GM23248 (cell line): ENCODE results near the gene MLLT10. TPM values are rescaled to one million over a fixed set of nuclear protein-coding genes. Genes with fewer than 3 reads are reported as not detected.
"Not testable (repeated sequence)": the region's sequence is repeated elsewhere in the genome, so short reads cannot be mapped to it uniquely, and the experiment has no call there.

Experiments
- DNase-seq: peaks from one replicate; pipeline ENCODE4 v3.0.0-alpha.2; 2015
- H2AFZ ChIP-seq: fragments of 200-600 bp; sonication (generic); 2 replicates; pipeline ENCODE4 v1.6.1; 2016; ENCODE audit warnings: antibody characterized with exemption
- H3F3A ChIP-seq: fragments of 200-600 bp; sonication (generic); 2 replicates; pipeline ENCODE4 v1.6.1; 2016; ENCODE audit warnings: mild to moderate bottlenecking, antibody characterized with exemption, mixed run types; ENCODE audit not compliant: insufficient read depth
- H3K27ac ChIP-seq: fragments of 200-600 bp; sonication (generic); 2 replicates; pipeline ENCODE4 v1.5.1; 2016; ENCODE audit warnings: mild to moderate bottlenecking
- H3K27me3 ChIP-seq: fragments of 200-600 bp; sonication (generic); replicated peaks from 2 replicates; pipeline ENCODE4 v1.6.1; 2016; ENCODE audit warnings: mild to moderate bottlenecking; ENCODE audit not compliant: insufficient read depth
- H3K36me3 ChIP-seq: fragments of 200-600 bp; sonication (generic); 2 replicates; pipeline ENCODE4 v1.6.1; 2016; ENCODE audit warnings: low read depth, mild to moderate bottlenecking
- H3K4me1 ChIP-seq: fragments of 200-600 bp; sonication (generic); 2 replicates; pipeline ENCODE4 v1.6.1; 2016; ENCODE audit warnings: mild to moderate bottlenecking; ENCODE audit not compliant: insufficient read depth
- H3K4me2 ChIP-seq: fragments of 200-600 bp; sonication (generic); one replicate; pipeline ENCODE4 v1.6.1; 2016; ENCODE audit warnings: mild to moderate bottlenecking; ENCODE audit not compliant: unreplicated experiment
- H3K4me3 ChIP-seq: fragments of 200-600 bp; sonication (generic); 2 replicates; pipeline ENCODE4 v1.5.1; 2016; ENCODE audit warnings: mild to moderate bottlenecking
- H3K79me2 ChIP-seq: fragments of 200-600 bp; sonication (generic); 2 replicates; pipeline ENCODE4 v1.6.1; 2016; ENCODE audit warnings: mild to moderate bottlenecking; ENCODE audit not compliant: insufficient read depth
- H3K9ac ChIP-seq: fragments of 200-600 bp; sonication (generic); 2 replicates; pipeline ENCODE4 v1.6.1; 2016; ENCODE audit warnings: mild to moderate bottlenecking
- H3K9me2 ChIP-seq: fragments of 200-600 bp; sonication (generic); 2 replicates; pipeline ENCODE4 v1.6.1; 2016; ENCODE audit warnings: mixed run types, mild to moderate bottlenecking, moderate library complexity; ENCODE audit not compliant: insufficient read depth
- H3K9me3 ChIP-seq: fragments of 200-600 bp; sonication (generic); one replicate; pipeline ENCODE4 v1.6.1; 2017; ENCODE audit warnings: low read depth
- H4K20me1 ChIP-seq: fragments of 200-600 bp; sonication (generic); 2 replicates; pipeline ENCODE4 v1.6.0; 2016; ENCODE audit not compliant: insufficient read depth
- EZH2 ChIP-seq: fragments of 200-600 bp; sonication (generic); IDR thresholded peaks from 2 replicates; pipeline ENCODE4 v1.6.1; 2018; ENCODE audit warnings: antibody characterized with exemption, mild to moderate bottlenecking; ENCODE audit not compliant: insufficient read depth, poor library complexity, severe bottlenecking
- EZH2phosphoT487 ChIP-seq: fragments of 200-600 bp; sonication (generic); IDR thresholded peaks from 2 replicates; pipeline ENCODE4 v1.6.1; 2018; ENCODE audit warnings: antibody characterized with exemption, moderate library complexity, mild to moderate bottlenecking, low read depth; ENCODE audit not compliant: insufficient read depth
- WGBS, 2 experiments: methylation state at CpG; one replicate each; pipeline ENCODE4 v1.1.6; 2015 to 2017; ENCODE audit warnings: low lambda C conversion rate in 2 of 2, low coverage in 1 of 2; ENCODE audit errors: missing lambda C conversion rate in 2 of 2; 5-methylcytosine and 5-hydroxymethylcytosine counted together
- in situ Hi-C: fragments of 300-500 bp; cut with MboI; formaldehyde crosslinking; loops from 2 replicates; pipeline ENCODE4 v1.15.0; 2020
- polyA plus RNA-seq: library from polyadenylated mRNA; unstranded; fragments of >200 nt; fragmentation: Nextera tagmentation; extraction: Ambion mirVana; gene quantifications from 2 replicates; pipeline ENCODE4 v1.2.1, GENCODE V29; 2016
- total RNA-seq: library from RNA; depleted of rRNA; stranded (reverse); fragments of >200 nt; shearing (Covaris generic); gene quantifications from 2 replicates; pipeline ENCODE4 v1.2.3, GENCODE V29; 2014

MLLT10 gene
- total and polyA plus RNA-seq, 2 experiments from 2014 or later: 8.9 to 19.8 TPM

GRCh38 chr10:21715531-21716195 is 181.6 kb downstream of the MLLT10 start:
- DNase-seq: peak; percentile 54
- H3K27ac ChIP-seq: peak overlapping the region; percentile 15; the same call in 1 of the 2 replicates
- H3K4me2 ChIP-seq: no peak overlapping the region
- peaks cover 4% of the 10 kb centered on the region; the same call in 1 of the 2 replicates for H4K20me1 ChIP-seq
- H3K27me3 ChIP-seq: no peaks in the 10 kb centered on the region
- 31 to 39% methylated on average over 2 of the region's 2 CpGs for WGBS, 2 experiments
- peaks cover 12% of the 10 kb centered on the region; the same call in 1 of the 2 replicates for H3F3A ChIP-seq
- H3K36me3 ChIP-seq: peaks cover 18% of the 10 kb centered on the region; the same call in 1 of the 2 replicates
- TF ChIP-seq EZH2 (no peak), EZH2phosphoT487 (no peak)
- in situ Hi-C loops: no loop called here
- H3K4me3 ChIP-seq: no peak overlapping the region
- H3K9me2 ChIP-seq: no peaks in the 10 kb centered on the region
- no peak overlapping the region for H3K9ac ChIP-seq
- no peaks in the 10 kb centered on the region for H3K9me3 ChIP-seq
- no peak overlapping the region for H2AFZ ChIP-seq
- H3K4me1 ChIP-seq: peaks cover 16% of the 10 kb centered on the region
- H3K79me2 ChIP-seq: peaks cover 40% of the 10 kb centered on the region

DNA sequence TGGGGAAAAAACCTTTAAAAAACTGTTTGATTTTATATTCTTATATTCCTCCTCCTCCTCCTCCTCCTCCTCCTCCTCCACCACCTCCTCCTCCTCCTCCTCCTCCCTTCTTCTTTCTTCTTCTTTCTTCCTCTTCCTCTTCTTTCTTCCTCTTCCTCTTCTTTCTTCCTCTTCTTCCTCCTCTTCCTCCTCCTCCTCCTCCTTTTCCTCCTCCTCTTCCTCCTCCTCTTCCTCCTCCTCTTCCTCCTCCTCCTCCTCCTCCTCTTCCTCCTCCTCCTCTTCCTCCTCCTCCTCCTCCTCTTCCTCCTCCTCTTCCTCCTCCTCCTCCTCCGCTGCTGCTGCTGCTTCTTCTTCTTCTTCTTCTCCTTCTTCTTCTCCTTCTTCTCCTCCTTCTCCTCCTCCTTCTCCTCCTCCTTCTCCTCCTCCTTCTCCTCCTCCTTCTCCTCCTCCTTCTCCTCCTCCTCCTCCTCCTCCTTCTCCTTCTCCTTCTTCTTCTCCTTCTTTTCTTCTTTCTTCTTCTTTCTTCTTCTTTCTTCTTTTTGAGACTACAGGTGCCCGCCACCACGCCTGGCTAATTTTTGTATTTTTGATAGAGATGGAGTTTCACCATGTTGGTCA is 183.5 kb downstream of the MLLT10 start:
- in situ Hi-C loops, H2AFZ ChIP-seq, DNase-seq, H3K9me3 ChIP-seq, H3K4me3 ChIP-seq, H3K9ac ChIP-seq, H3K9me2 ChIP-seq, H3K4me2 ChIP-seq, H4K20me1 ChIP-seq, H3K27ac ChIP-seq, H3K27me3 ChIP-seq: not testable (repeated sequence)
- WGBS, 2 experiments: 95 to 97% methylated on average over 2 to 3 of the region's 3 CpGs
- Histone ChIP-seq H3K79me2 (peaks cover 27% of the 10 kb centered on the region), H3K4me1 (peaks cover 25% of the 10 kb centered on the region), H3F3A (peaks cover 12% of the 10 kb centered on the region; the same call in 1 of the 2 replicates), H3K36me3 (peaks cover 18% of the 10 kb centered on the region; the same call in 1 of the 2 replicates)

GRCh38 chr10:21719502-21719901 is 185.5 kb downstream of the MLLT10 start:
- WGBS, 2 experiments: 40 to 51% methylated on average over 1 of the region's 1 CpG
- no peak overlapping the region for H3K4me3 ChIP-seq
- no peak for DNase-seq
- no peak overlapping the region for H2AFZ ChIP-seq
- in situ Hi-C loops: no loop called here
- H4K20me1 ChIP-seq: peaks cover 6% of the 10 kb centered on the region; the same call in 1 of the 2 replicates
- H3K79me2 ChIP-seq: peaks cover 14% of the 10 kb centered on the region; the same call in 1 of the 2 replicates
- no peak overlapping the region for H3K9ac ChIP-seq
- H3F3A ChIP-seq: peaks cover 19% of the 10 kb centered on the region
- peaks cover 12% of the 10 kb centered on the region; the same call in 1 of the 2 replicates for H3K36me3 ChIP-seq
- H3K4me1 ChIP-seq: peaks cover 33% of the 10 kb centered on the region
- TF ChIP-seq EZH2 (no peak), EZH2phosphoT487 (no peak)
- H3K4me2 ChIP-seq: no peak overlapping the region
- no peaks in the 10 kb centered on the region for H3K9me2 ChIP-seq
- H3K27ac ChIP-seq: no peak overlapping the region
- H3K27me3 ChIP-seq: no peaks in the 10 kb centered on the region
- H3K9me3 ChIP-seq: no peaks in the 10 kb centered on the region

DNA sequence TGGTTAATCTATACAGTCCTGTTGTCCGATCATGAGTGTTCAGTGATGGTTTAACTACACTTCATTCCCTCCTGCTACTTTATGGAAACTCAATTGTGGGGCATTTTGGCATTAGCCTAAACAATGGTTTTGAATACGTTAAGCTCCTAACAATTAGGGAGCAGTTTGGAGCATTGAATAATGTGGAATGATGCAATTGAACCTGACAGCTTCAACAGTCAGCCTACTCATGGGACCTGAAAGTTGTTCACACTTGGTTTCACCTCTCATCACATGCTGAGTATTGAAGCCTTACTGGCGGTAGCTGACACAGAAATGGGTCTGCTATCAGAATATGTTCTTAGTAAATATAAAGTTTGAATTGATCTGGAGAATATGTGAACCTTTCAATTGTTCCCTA is 186.1 kb downstream of the MLLT10 start:
- no peak for TF ChIP-seq EZH2
- TF ChIP-seq EZH2phosphoT487: no peak
- Histone ChIP-seq H3K4me1 (peaks cover 36% of the 10 kb centered on the region), H3K9ac (no peak overlapping the region), H3K27ac (no peak overlapping the region), H3K27me3 (no peaks in the 10 kb centered on the region), H3K9me2 (no peaks in the 10 kb centered on the region), H3F3A (peaks cover 23% of the 10 kb centered on the region), H3K4me2 (no peak overlapping the region), H3K4me3 (no peak overlapping the region), H3K79me2 (peaks cover 14% of the 10 kb centered on the region; the same call in 1 of the 2 replicates), H4K20me1 (peaks cover 6% of the 10 kb centered on the region; the same call in 1 of the 2 replicates), H3K36me3 (peaks cover 10% of the 10 kb centered on the region; the same call in 1 of the 2 replicates), H2AFZ (no peak overlapping the region), H3K9me3 (no peaks in the 10 kb centered on the region)
- WGBS, 2 experiments: 74 to 75% methylated on average over 3 of the region's 3 CpGs
- DNase-seq: no peak
- in situ Hi-C loops: no loop called here
